ENCODE measurements around the gene NKX3-2.

GRCh38 chr4:13545394-13545808 is 1.1 kb upstream of the NKX3-2 start:
- TF ChIP-seq POLR2AphosphoS5 (IDR thresholded peaks at IDR 0.05) (no peak), EP300 (IDR thresholded peaks at IDR 0.05) (no peak), POLR2A (IDR thresholded peaks at IDR 0.05) (no peak)
- TF ChIP-seq, protein P1, sequence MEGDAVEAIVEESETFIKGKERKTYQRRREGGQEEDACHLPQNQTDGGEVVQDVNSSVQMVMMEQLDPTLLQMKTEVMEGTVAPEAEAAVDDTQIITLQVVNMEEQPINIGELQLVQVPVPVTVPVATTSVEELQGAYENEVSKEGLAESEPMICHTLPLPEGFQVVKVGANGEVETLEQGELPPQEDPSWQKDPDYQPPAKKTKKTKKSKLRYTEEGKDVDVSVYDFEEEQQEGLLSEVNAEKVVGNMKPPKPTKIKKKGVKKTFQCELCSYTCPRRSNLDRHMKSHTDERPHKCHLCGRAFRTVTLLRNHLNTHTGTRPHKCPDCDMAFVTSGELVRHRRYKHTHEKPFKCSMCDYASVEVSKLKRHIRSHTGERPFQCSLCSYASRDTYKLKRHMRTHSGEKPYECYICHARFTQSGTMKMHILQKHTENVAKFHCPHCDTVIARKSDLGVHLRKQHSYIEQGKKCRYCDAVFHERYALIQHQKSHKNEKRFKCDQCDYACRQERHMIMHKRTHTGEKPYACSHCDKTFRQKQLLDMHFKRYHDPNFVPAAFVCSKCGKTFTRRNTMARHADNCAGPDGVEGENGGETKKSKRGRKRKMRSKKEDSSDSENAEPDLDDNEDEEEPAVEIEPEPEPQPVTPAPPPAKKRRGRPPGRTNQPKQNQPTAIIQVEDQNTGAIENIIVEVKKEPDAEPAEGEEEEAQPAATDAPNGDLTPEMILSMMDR (IDR thresholded peaks at IDR 0.05), result no peak

Data from upper lobe of left lung (tissue), 4 donors.